Spleen (tissue), 11 donors: Measurements from ENCODE around the gene FAM53B. TPM values are rescaled to one million over a fixed set of nuclear protein-coding genes. Genes with fewer than 3 reads are reported as not detected.

ENCODE experiments used
- DNase-seq: peaks from one replicate; pipeline ENCODE4 v3.0.0-alpha.2; 2020
- H3K27ac ChIP-seq, 8 donors: fragments of 200-600 bp; sonication (generic) in 7 of 8; 1 replicate in 4 of 8; 2 replicates in 4 of 8; pipeline versions ENCODE4 v1.5.0 to v1.8.0; 2016 to 2021; ENCODE audit warnings: inconsistent platforms in 4 of 8, mild to moderate bottlenecking in 4 of 8, moderate library complexity in 1 of 8
- H3K27me3 ChIP-seq, 7 donors: fragments of 200-600 bp; sonication (generic) in 6 of 7; replicated peaks in 1 of 7; 1 replicate in 4 of 7; 2 replicates in 3 of 7; pipeline versions ENCODE4 v1.5.0 to v1.8.0; 2016 to 2021; ENCODE audit warnings: inconsistent platforms in 3 of 7, mild to moderate bottlenecking in 1 of 7
- H3K36me3 ChIP-seq, 6 donors: fragments of 200-600 bp; sonication (generic) in 5 of 6; 1 replicate in 4 of 6; 2 replicates in 2 of 6; pipeline versions ENCODE4 v1.5.0 to v1.8.0; 2016 to 2021; ENCODE audit warnings: inconsistent platforms in 2 of 6
- H3K4me1 ChIP-seq, 6 donors: fragments of 200-600 bp; sonication (generic) in 5 of 6; 1 replicate in 3 of 6; 2 replicates in 3 of 6; pipeline versions ENCODE4 v1.5.0 to v1.8.0; 2016 to 2021; ENCODE audit warnings: inconsistent platforms in 3 of 6
- H3K4me3 ChIP-seq, 8 donors: fragments of 200-600 bp; sonication (generic) in 7 of 8; 1 replicate in 4 of 8; 2 replicates in 4 of 8; pipeline versions ENCODE4 v1.5.0 to v1.8.0; 2016 to 2021; ENCODE audit warnings: inconsistent platforms in 4 of 8, mild to moderate bottlenecking in 4 of 8, moderate library complexity in 2 of 8
- H3K9me3 ChIP-seq, 8 donors: fragments of 200-600 bp; sonication (generic) in 7 of 8; 1 replicate in 4 of 8; 2 replicates in 4 of 8; pipeline versions ENCODE4 v1.5.0 to v1.8.0; 2016 to 2021; ENCODE audit warnings: inconsistent platforms in 4 of 8
- CTCF ChIP-seq, 11 experiments: fragments of 200-600 bp in 7 of 11; fragments of 450-650 bp in 4 of 11; sonication (generic) in 4 of 11; IDR thresholded peaks in 8 of 11; conservative IDR thresholded peaks in 3 of 11; 1 replicate in 7 of 11; 2 replicates in 4 of 11; pipeline versions ENCODE4 v1.4.0 to v1.8.0; 2016 to 2021; ENCODE audit warnings: antibody characterized with exemption in 11 of 11, inconsistent platforms in 4 of 11, mild to moderate bottlenecking in 1 of 11
- POLR2A ChIP-seq, 3 donors: fragments of 450-650 bp; IDR thresholded peaks; one replicate each; pipeline ENCODE4 v1.5.1; 2017; ENCODE audit warnings: antibody characterized with exemption in 3 of 3, mild to moderate bottlenecking in 1 of 3
- POLR2AphosphoS5 ChIP-seq, 3 donors: sonication (generic); formaldehyde crosslinking; IDR thresholded peaks; one replicate each; pipeline ENCODE4 v1.5.1; 2017; ENCODE audit warnings: antibody characterized with exemption in 3 of 3
- WGBS, 5 donors: extraction: QIAGEN DNeasy Blood & Tissue Kit in 3 of 5; methylation state at CpG; one replicate each; pipeline versions ENCODE4 v1.1.5 to v1.1.7; 2013 to 2018; 5-methylcytosine and 5-hydroxymethylcytosine counted together
- intact Hi-C: fragments of 100-400 bp; cut with DNase I; formaldehyde crosslinking; loops from one replicate; pipeline ENCODE4 v1.15.0; 2023; ENCODE audit warnings: low total_unique reads
- polyA plus RNA-seq, 3 donors: library from polyadenylated mRNA; stranded (reverse); fragments of 200-250 nt; gene quantifications; one replicate each; pipeline ENCODE4 v1.2.1, GENCODE V29; 2013
- total RNA-seq, 7 donors: library from RNA; depleted of rRNA in 3 of 7; stranded (reverse); fragments of >200 nt in 3 of 7; fragmentation: NEBNext Ultra II Directional in 4 of 7; extraction: Animal tissue kit (Norgen Biotek cat#: 25700) in 4 of 7; gene quantifications; one replicate each; pipeline versions ENCODE4 v1.1.0 to v1.2.1, GENCODE V29; 2016 to 2021
- donor health status: healthy with polysubstance abuse.
- donor health status: DM: no; HTN: no; CAD: no; lungs with moderate emphysema.
- donor health status: DM: no; HTN: no; CAD: no.
- donor health status: Bipolar disorder and iron deficiency.
- donor health status: healthy.
- donor health status: DM: no; HTN: no; CAD: no.
- donor health status: DM: yes; HTN: yes; CAD: no.

Gene FAM53B
- total and polyA plus RNA-seq, 10 donors, result 13.3 to 94.0 (median 56.2) TPM

GRCh38 chr10:124639646-124640045, 104.5 kb downstream of the FAM53B start:
- H3K9me3 ChIP-seq, result no peaks in the 10 kb centered on the region
- no peak overlapping the region for H3K4me3 ChIP-seq
- H3K27ac ChIP-seq, result peak overlapping the region; percentile 37 to 95 (median 86)
- intact Hi-C loops, result loop anchor here (10.0 kb wide), 1 partner anchor 105 kb away; the partner anchor contains the start of gene FAM53B
- peaks cover 0 to 40% (median 5%) of the 10 kb centered on the region in 6 donors for H3K36me3 ChIP-seq
- DNase-seq, result peak; percentile 62
- 90 to 98% (median 96%) methylated on average over 5 to 6 of the region's 6 CpGs for WGBS, 5 donors
- H3K4me1 ChIP-seq, result peaks cover 53 to 97% (median 88%) of the 10 kb centered on the region in 6 donors
- TF ChIP-seq CTCF (IDR thresholded peaks at IDR 0.05 in 8 of 11, conservative IDR thresholded peaks at IDR 0.05 in 3 of 11) (no peak), POLR2AphosphoS5 (IDR thresholded peaks at IDR 0.05) (no peak), POLR2A (IDR thresholded peaks at IDR 0.05) (no peak)
- no peaks in the 10 kb centered on the region for H3K27me3 ChIP-seq

- intact Hi-C loops, result no loop called here
- peak overlapping the region; percentile 5 to 95 (median 53) for H3K27ac ChIP-seq
- H3K9me3 ChIP-seq, result peaks cover 0 to 4% (median 0%) of the 10 kb centered on the region in 8 donors
- TF ChIP-seq POLR2A (IDR thresholded peaks at IDR 0.05) (no peak), POLR2AphosphoS5 (IDR thresholded peaks at IDR 0.05) (no peak), CTCF (IDR thresholded peaks at IDR 0.05 in 8 of 11, conservative IDR thresholded peaks at IDR 0.05 in 3 of 11) (no peak)
- H3K4me3 ChIP-seq, result no peak overlapping the region
- peaks cover 52 to 95% (median 84%) of the 10 kb centered on the region in 6 donors for H3K4me1 ChIP-seq
- peaks cover 0 to 44% (median 5%) of the 10 kb centered on the region in 6 donors for H3K36me3 ChIP-seq
- WGBS, 5 donors, result 87 to 96% (median 91%) methylated on average over 3 to 6 of the region's 6 CpGs
- DNase-seq, result peak; percentile 62
- H3K27me3 ChIP-seq, result no peaks in the 10 kb centered on the region
These were observed 105.0 kb downstream of the FAM53B start for GRCh38 chr10:124639206-124639605.

- H3K36me3 ChIP-seq, result peaks cover 0 to 36% (median 5%) of the 10 kb centered on the region in 6 donors
- no peaks in the 10 kb centered on the region for H3K27me3 ChIP-seq
- H3K9me3 ChIP-seq, result peaks cover 0 to 4% (median 0%) of the 10 kb centered on the region in 8 donors
- intact Hi-C loops, result no loop called here
- DNase-seq, result peak; percentile 60
- H3K4me1 ChIP-seq, result peaks cover 52 to 92% (median 70%) of the 10 kb centered on the region in 6 donors
- no peak for TF ChIP-seq POLR2A (IDR thresholded peaks at IDR 0.05)
- TF ChIP-seq POLR2AphosphoS5 (IDR thresholded peaks at IDR 0.05), result no peak
- TF ChIP-seq CTCF (IDR thresholded peaks at IDR 0.05 in 8 of 11, conservative IDR thresholded peaks at IDR 0.05 in 3 of 11), result no peak
- H3K27ac ChIP-seq, result peak overlapping the region in 5 of 8 donors; percentile 10 to 95 (median 90)
- H3K4me3 ChIP-seq, result no peak overlapping the region
- WGBS, 5 donors, result 94 to 98% (median 97%) methylated on average over 8 of the region's 8 CpGs
These were observed 106.4 kb downstream of the FAM53B start for GRCh38 chr10:124637746-124638145.

- intact Hi-C loops, result no loop called here
- no peaks in the 10 kb centered on the region for H3K27me3 ChIP-seq
These were observed 107.0 kb downstream of the FAM53B start for GRCh38 chr10:124637091-124637700.

More at GRCh38 chr10:124637091-124637700, 107.0 kb downstream of the FAM53B start:
- DNase-seq, result peak; percentile 80
- peaks cover 49 to 92% (median 70%) of the 10 kb centered on the region in 6 donors for H3K4me1 ChIP-seq
- peaks cover 0 to 4% (median 0%) of the 10 kb centered on the region in 8 donors for H3K9me3 ChIP-seq
- H3K27ac ChIP-seq, result peak overlapping the region; percentile 10 to 95 (median 48)
- H3K36me3 ChIP-seq, result peaks cover 0 to 36% (median under 1%) of the 10 kb centered on the region in 6 donors
- no peak for TF ChIP-seq CTCF (IDR thresholded peaks at IDR 0.05 in 8 of 11, conservative IDR thresholded peaks at IDR 0.05 in 3 of 11)
- TF ChIP-seq POLR2A (IDR thresholded peaks at IDR 0.05), result no peak
- H3K4me3 ChIP-seq, result peak overlapping the region in 1 of 8 donors; percentile 34
- 91 to 95% (median 94%) methylated on average over 6 to 14 of the region's 14 CpGs for WGBS, 5 donors
